ENCODE data around the gene PRM1. TPM values are rescaled to one million over a fixed set of nuclear protein-coding genes. Genes with fewer than 3 reads are reported as not detected.
A peak's percentile ranks its signal among the peaks of the same experiment; 100 is the strongest.

PRM1 gene
- total and polyA plus RNA-seq, 2 of the 8 experiments (the other 6 are each of a cell fraction or from before 2014, with no cell fraction given), result 0.54 to 0.82 TPM

DNA sequence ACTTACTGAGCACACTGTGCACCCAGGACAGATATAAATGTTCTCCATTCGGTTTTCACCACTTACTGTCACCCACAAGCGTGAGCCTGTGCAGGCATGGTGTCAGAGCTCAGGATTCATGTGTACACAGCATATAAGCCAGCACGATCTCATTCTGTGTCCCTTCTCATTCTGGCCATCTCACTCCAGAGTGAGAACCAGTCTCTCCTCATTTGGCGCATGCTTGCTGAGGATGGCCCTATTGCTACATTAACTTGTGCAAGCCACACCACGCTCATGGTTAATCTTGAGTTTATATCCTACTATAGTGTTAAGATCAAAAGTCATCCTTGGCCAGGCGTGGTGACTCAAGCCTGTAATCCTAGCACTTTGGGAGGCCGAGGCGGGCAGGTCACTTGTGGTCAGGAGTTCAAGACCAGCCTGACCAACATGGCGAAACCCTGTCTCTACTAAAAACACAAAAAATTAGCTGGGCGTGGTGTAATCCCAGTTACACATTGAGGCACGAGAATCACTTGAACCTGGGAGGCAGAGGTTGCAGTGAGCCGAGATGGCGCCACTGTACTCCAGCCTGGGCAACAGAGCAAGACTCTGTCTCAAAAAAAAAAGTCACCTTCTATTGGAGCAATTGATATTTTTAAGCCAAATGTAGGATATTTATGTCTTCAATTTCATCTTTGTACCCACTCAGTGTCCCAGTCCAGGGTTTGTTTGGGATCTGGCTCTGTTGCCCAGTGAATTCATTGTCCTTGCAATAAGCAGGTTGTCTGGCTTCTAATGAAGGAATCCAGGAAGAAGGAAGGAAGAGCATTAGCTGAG is 46.0 kb downstream of the PRM1 start:
- Histone ChIP-seq H3K27me3 (replicated peaks in 1 of 4; ENCODE audit: control insufficient read depth in 3 of 4, extremely low read depth in 1 of 4, insufficient read depth in 3 of 4, low read length in 3 of 4) (no peaks in the 10 kb centered on the region), H2BK5ac (ENCODE audit: low read depth, low read length) (no peak overlapping the region), H3K23me2 (ENCODE audit: low read depth, low read length) (no peaks in the 10 kb centered on the region), H3K18ac (ENCODE audit: extremely low read depth, low read length) (no peak overlapping the region), H2BK12ac (ENCODE audit: low read depth, low read length) (peak overlapping the region; percentile 60; the same call in 1 of the 2 replicates), H3K4me1 (replicated peaks in 1 of 4; ENCODE audit: control insufficient read depth in 3 of 4, insufficient read depth in 4 of 4, low read length in 3 of 4) (peaks cover 0 to 4% (median 1%) of the 10 kb centered on the region in 4 experiments; a peak in 3 of 7 replicates), H3K79me1 (ENCODE audit: low read depth, low read length) (no peaks in the 10 kb centered on the region), H2BK20ac (ENCODE audit: low read length) (peak overlapping the region; percentile 61; the same call in 1 of the 2 replicates), H3K23ac (ENCODE audit: insufficient read length) (no peak overlapping the region), H3K27ac (ENCODE audit: low read depth, low read length) (no peak overlapping the region), H4K8ac (ENCODE audit: extremely low read depth, insufficient read depth, low read length) (no peak overlapping the region), H3K56ac (replicated peaks; ENCODE audit: insufficient read length, low read depth, low read length) (no peak overlapping the region), H3K9me3 (ENCODE audit: insufficient read depth in 2 of 2, low read depth in 1 of 2, low read length in 1 of 2) (0 out of 4 replicates have a peak, but pooled peaks cover 0 to 3% of the 10 kb centered on the region in 2 experiments), H3K36me3 (ENCODE audit: control insufficient read depth in 2 of 4, insufficient read depth in 4 of 4, low read length in 3 of 4) (no peaks in the 10 kb centered on the region), H4K20me1 (replicated peaks in 1 of 2; ENCODE audit: control insufficient read depth in 1 of 2, insufficient read depth in 2 of 2, low read length in 2 of 2) (no peaks in the 10 kb centered on the region), H2BK120ac (replicated peaks; ENCODE audit: low read depth, low read length) (no peak overlapping the region), H4K5ac (ENCODE audit: insufficient read length, low read depth, low read length) (no peak overlapping the region), H3K9ac (replicated peaks in 1 of 4; ENCODE audit: extremely low read depth in 1 of 4, low read depth in 3 of 4, low read length in 3 of 4) (no peak overlapping the region), H3K4ac (replicated peaks; ENCODE audit: insufficient read length, low read depth, low read length) (peak overlapping the region; percentile 5), H3K4me3 (ENCODE audit: extremely low read depth in 1 of 4, insufficient read depth in 2 of 4, low read depth in 3 of 4, low read length in 4 of 4) (no peak overlapping the region), H3K14ac (ENCODE audit: insufficient read length) (no peak overlapping the region), H3K4me2 (ENCODE audit: insufficient read depth in 1 of 2, low read depth in 2 of 2, low read length in 2 of 2) (no peak overlapping the region), H2AK5ac (ENCODE audit: low read depth, low read length) (0 out of 2 replicates have a peak overlapping the region, but pooled peaks have one; percentile 86), H4K91ac (replicated peaks; ENCODE audit: insufficient read length, low read length) (no peak overlapping the region), H2BK15ac (ENCODE audit: low read length) (0 out of 2 replicates have a peak overlapping the region, but pooled peaks have one; percentile 72), H3K79me2 (ENCODE audit: control insufficient read depth in 1 of 2, insufficient read depth in 2 of 2, low read length in 2 of 2) (no peaks in the 10 kb centered on the region), H2AFZ (ENCODE audit: low read length) (no peak overlapping the region)
- DNase-seq (ENCODE audit: low read depth in 1 of 2, low spot score in 2 of 2) (no peak), FAIRE-seq (no peak)
- ChIA-PET POLR2A (ENCODE audit: partially characterized antibody) (interaction anchor here (0.9 to 3.6 kb wide), 2 partner anchors 14 to 20 kb away, joined by 4 to 15 read pairs; partner anchors contain the start of gene SOCS1), CTCF (ENCODE audit: partially characterized antibody) (interaction anchor here (0.9 to 1.4 kb wide), 3 partner anchors 121 to 152 kb away, joined by 3 read pairs; no protein-coding TSS in a partner anchor)
- 88% methylated on average over 13 of the region's 13 CpGs; no CpG with 5 or more reads in 1 of the 2 experiments for WGBS, 2 experiments (ENCODE audit: extremely low coverage in 1 of 2, insufficient coverage in 1 of 2, insufficient read length in 1 of 2, insufficient replicate concordance in 2 of 2, low coverage in 1 of 2, low lambda C conversion rate in 2 of 2, missing lambda C conversion rate in 1 of 2)
- TF ChIP-seq, protein P1, sequence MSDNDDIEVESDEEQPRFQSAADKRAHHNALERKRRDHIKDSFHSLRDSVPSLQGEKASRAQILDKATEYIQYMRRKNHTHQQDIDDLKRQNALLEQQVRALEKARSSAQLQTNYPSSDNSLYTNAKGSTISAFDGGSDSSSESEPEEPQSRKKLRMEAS (IDR thresholded peaks at IDR 0.05), result no peak
- TF ChIP-seq, protein P2, sequence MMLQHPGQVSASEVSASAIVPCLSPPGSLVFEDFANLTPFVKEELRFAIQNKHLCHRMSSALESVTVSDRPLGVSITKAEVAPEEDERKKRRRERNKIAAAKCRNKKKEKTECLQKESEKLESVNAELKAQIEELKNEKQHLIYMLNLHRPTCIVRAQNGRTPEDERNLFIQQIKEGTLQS (IDR thresholded peaks at IDR 0.05; ENCODE audit: insufficient read depth, low read depth, low read length), result no peak
- TF ChIP-seq, protein P3, sequence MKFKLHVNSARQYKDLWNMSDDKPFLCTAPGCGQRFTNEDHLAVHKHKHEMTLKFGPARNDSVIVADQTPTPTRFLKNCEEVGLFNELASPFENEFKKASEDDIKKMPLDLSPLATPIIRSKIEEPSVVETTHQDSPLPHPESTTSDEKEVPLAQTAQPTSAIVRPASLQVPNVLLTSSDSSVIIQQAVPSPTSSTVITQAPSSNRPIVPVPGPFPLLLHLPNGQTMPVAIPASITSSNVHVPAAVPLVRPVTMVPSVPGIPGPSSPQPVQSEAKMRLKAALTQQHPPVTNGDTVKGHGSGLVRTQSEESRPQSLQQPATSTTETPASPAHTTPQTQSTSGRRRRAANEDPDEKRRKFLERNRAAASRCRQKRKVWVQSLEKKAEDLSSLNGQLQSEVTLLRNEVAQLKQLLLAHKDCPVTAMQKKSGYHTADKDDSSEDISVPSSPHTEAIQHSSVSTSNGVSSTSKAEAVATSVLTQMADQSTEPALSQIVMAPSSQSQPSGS (IDR thresholded peaks at IDR 0.05; ENCODE audit: low read length), result no peak
- TF ChIP-seq TEAD4 (IDR thresholded peaks at IDR 0.05; ENCODE audit: low read depth, low read length), result no peak
- TF ChIP-seq BRCA1 (IDR thresholded peaks at IDR 0.05; ENCODE audit: low read depth, low read length), result no peak
- TF ChIP-seq SUZ12 (IDR thresholded peaks at IDR 0.05; ENCODE audit: low read length), result no peak
- TF ChIP-seq YY1 (IDR thresholded peaks at IDR 0.05; ENCODE audit: low read depth, low read length), result no peak
- no peak for TF ChIP-seq HDAC2 (IDR thresholded peaks at IDR 0.05; ENCODE audit: borderline replicate concordance in 1 of 2, low read depth in 2 of 2, low read length in 2 of 2)
- TF ChIP-seq POLR2A (IDR thresholded peaks at IDR 0.05; ENCODE audit: control extremely low read depth in 1 of 2, low read depth in 2 of 2, low read length in 2 of 2), result no peak

All from H1 (cell line).